HEK293 (cell line): ENCODE data around the gene PDE3B.

Experiments used
- CTCF ChIA-PET: fragments of 350-600 bp; formaldehyde crosslinking; extraction: SDS; loops from one replicate; lab custom pipeline; 2021; ENCODE audit warnings: antibody characterized with exemption; lab: Yijun Ruan, JAX
- POLR2A ChIA-PET: fragments of 300-600 bp; formaldehyde crosslinking; extraction: SDS; loops from one replicate; lab custom pipeline; 2020; ENCODE audit warnings: antibody characterized with exemption, inconsistent platforms; lab: Yijun Ruan, JAX
- H3K27ac ChIP-seq: fragments of 200-500 bp; sonication (Bioruptor generic); 2 replicates; pipeline ENCODE4 v1.5.1; 2014; ENCODE audit warnings: low read depth, low read length, control low read depth, inconsistent platforms; ENCODE audit errors: extremely low read depth
- H3K36me3 ChIP-seq, 2 experiments: fragments of 200-500 bp in 1 of 2; sonication (Bioruptor generic) in 1 of 2; 1 replicate in 1 of 2; 2 replicates in 1 of 2; pipeline ENCODE4 v1.5.1; 2014 to 2017; ENCODE audit warnings: inconsistent platforms in 2 of 2, low read length in 2 of 2; ENCODE audit not compliant: control insufficient read depth in 2 of 2, insufficient read depth in 1 of 2
- H3K4me1 ChIP-seq: fragments of 200-500 bp; sonication (Bioruptor generic); 2 replicates; pipeline ENCODE4 v1.5.1; 2014; ENCODE audit warnings: mild to moderate bottlenecking, low read length, inconsistent platforms; ENCODE audit not compliant: control insufficient read depth, insufficient read depth
- H3K4me3 ChIP-seq: 2 replicates; pipeline ENCODE4 v1.5.1; 2011; ENCODE audit warnings: low read depth, mild to moderate bottlenecking, control low read depth, low read length, moderate library complexity
- H3K9me3 ChIP-seq: fragments of 200-500 bp; sonication (Bioruptor generic); 2 replicates; pipeline ENCODE4 v1.5.1; 2014; ENCODE audit warnings: low read depth, low read length, inconsistent platforms; ENCODE audit not compliant: control insufficient read depth, insufficient read depth
- OSR2 ChIP-seq: fragments of 450-650 bp; formaldehyde crosslinking; IDR thresholded peaks from 2 replicates; pipeline ENCODE4 v1.5.1; 2016; ENCODE audit warnings: missing biosample characterization, missing genetic modification characterization
- SP3 ChIP-seq: fragments of 450-650 bp; formaldehyde crosslinking; IDR thresholded peaks from 2 replicates; pipeline ENCODE4 v1.5.1; 2016; ENCODE audit warnings: missing biosample characterization, missing genetic modification characterization
- TRIM28 ChIP-seq: IDR thresholded peaks from 2 replicates; pipeline ENCODE4 v1.6.1; 2011; ENCODE audit warnings: low read length, control low read depth, borderline replicate concordance
- YY2 ChIP-seq: fragments of 450-650 bp; formaldehyde crosslinking; IDR thresholded peaks from 2 replicates; pipeline ENCODE4 v1.5.1; 2016; ENCODE audit warnings: missing biosample characterization, missing genetic modification characterization
- ZFP69B ChIP-seq: fragments of 450-650 bp; formaldehyde crosslinking; IDR thresholded peaks from 2 replicates; pipeline ENCODE4 v1.5.1; 2016; ENCODE audit warnings: missing biosample characterization, missing genetic modification characterization
- ZNF10 ChIP-seq: fragments of 450-650 bp; formaldehyde crosslinking; IDR thresholded peaks from 2 replicates; pipeline ENCODE4 v1.5.1; 2017; ENCODE audit warnings: missing biosample characterization, missing genetic modification characterization
- ZNF23 ChIP-seq: fragments of 450-650 bp; formaldehyde crosslinking; IDR thresholded peaks from 2 replicates; pipeline ENCODE4 v1.5.1; 2016; ENCODE audit warnings: missing biosample characterization, missing genetic modification characterization, borderline replicate concordance
- ZNF248 ChIP-seq: fragments of 450-650 bp; formaldehyde crosslinking; IDR thresholded peaks from 2 replicates; pipeline ENCODE4 v1.5.1; 2017; ENCODE audit warnings: missing biosample characterization, missing genetic modification characterization
- ZNF266 ChIP-seq: fragments of 450-650 bp; formaldehyde crosslinking; IDR thresholded peaks from 2 replicates; pipeline ENCODE4 v1.5.1; 2016; ENCODE audit warnings: missing biosample characterization, missing genetic modification characterization, low read depth
- ZNF274 ChIP-seq, 2 experiments: fragments of 200-500 bp in 1 of 2; fragments of 450-650 bp in 1 of 2; sonication (Bioruptor generic) in 1 of 2; formaldehyde crosslinking in 1 of 2; IDR thresholded peaks; 2 replicates each; pipeline versions ENCODE4 v1.5.1 to v1.6.1; 2014 to 2016; ENCODE audit warnings: borderline replicate concordance in 1 of 2, inconsistent platforms in 1 of 2, low read length in 1 of 2, missing biosample characterization in 1 of 2, missing genetic modification characterization in 1 of 2
- ZNF302 ChIP-seq: fragments of 450-650 bp; formaldehyde crosslinking; IDR thresholded peaks from 2 replicates; pipeline ENCODE4 v1.5.1; 2016; ENCODE audit warnings: missing biosample characterization, missing genetic modification characterization, low read depth
- ZNF324 ChIP-seq: fragments of 450-650 bp; formaldehyde crosslinking; IDR thresholded peaks from 2 replicates; pipeline ENCODE4 v1.5.1; 2016; ENCODE audit warnings: missing biosample characterization, missing genetic modification characterization
- ZNF549 ChIP-seq: fragments of 450-650 bp; IDR thresholded peaks from 2 replicates; pipeline ENCODE4 v1.5.1; 2018; ENCODE audit warnings: missing biosample characterization, missing genetic modification characterization, mild to moderate bottlenecking, inconsistent platforms, moderate library complexity
- ZNF837 ChIP-seq: fragments of 450-650 bp; formaldehyde crosslinking; IDR thresholded peaks from 2 replicates; pipeline ENCODE4 v1.5.1; 2016; ENCODE audit warnings: missing biosample characterization, missing genetic modification characterization
- TF ChIP-seq, protein P1 (sequence below): fragments of 450-650 bp; IDR thresholded peaks from 2 replicates; pipeline ENCODE4 v1.5.1; 2018; ENCODE audit warnings: missing biosample characterization, missing genetic modification characterization
- TF ChIP-seq, protein P2 (sequence below): fragments of 450-650 bp; formaldehyde crosslinking; IDR thresholded peaks from 2 replicates; pipeline ENCODE4 v1.5.1; 2016; ENCODE audit warnings: missing biosample characterization, missing genetic modification characterization
- TF ChIP-seq, protein P3 (sequence below): fragments of 450-650 bp; formaldehyde crosslinking; IDR thresholded peaks from 2 replicates; pipeline ENCODE4 v1.5.1; 2016; ENCODE audit warnings: missing biosample characterization, missing genetic modification characterization

PDE3B gene

DNA sequence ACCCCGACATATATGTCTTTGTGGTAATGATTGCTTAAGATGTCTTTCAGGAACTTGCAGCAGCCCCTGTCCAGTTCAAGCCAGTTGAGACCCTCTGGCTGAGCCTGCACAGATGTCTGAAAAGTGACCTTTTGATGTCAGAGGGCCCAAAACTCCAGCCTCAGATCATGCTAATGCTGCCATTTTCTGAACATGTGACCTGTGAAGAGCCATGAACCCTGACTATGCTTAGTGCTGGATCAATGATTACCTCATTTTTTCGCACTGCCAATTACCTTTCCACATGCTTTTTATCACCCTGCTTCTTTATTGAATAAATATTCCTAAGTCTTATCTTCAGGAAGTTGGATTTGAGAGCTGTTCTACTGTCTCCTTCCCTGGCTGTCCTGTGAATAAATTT lies 255.3 kb downstream of the PDE3B start:
- TF ChIP-seq ZNF549 (tag by site-specific recombination) (0 out of 2 replicates have a peak, but pooled peaks have one; percentile 4), SP3 (tag by site-specific recombination) (no peak)
- CTCF ChIA-PET: interaction anchor here (0.8 to 2.2 kb wide), 3 partner anchors 9 to 77 kb away, joined by 3 to 13 read pairs (median 4); no protein-coding TSS in a partner anchor

DNA sequence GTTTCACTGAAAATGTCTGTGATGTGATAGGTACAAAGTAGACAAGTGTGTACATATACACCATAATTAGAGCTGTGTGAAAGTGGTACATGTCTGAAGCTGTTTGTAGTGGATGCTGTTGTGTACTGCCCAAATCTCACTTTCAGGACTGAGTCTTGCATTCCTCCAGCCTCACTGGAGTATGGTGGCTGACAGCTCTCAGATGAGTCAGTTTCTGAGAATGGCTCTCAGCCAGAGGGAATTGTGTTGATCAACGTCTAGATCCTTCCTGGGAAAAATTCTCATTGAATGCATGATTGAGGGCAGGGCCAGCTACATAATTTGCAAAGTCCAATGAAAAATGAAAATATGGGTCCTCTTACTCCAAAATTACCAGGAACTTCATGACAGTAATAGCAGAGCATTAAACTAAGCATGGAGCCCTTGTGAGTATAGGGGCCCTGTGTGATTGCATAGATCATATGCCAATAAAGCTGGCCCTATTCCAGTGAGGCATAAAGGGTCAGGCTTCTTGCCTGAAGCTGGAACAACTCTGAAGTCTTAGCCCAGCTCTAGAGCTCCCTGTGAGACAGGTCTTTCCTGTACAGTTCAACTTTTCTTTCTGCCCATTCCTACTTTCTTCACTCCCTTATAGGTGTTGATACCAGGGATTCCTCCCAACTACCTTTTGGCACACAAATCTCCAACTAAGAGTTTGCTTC lies 259.2 kb downstream of the PDE3B start:
- Histone ChIP-seq H3K4me1 (no peaks in the 10 kb centered on the region), H3K36me3 (no peaks in the 10 kb centered on the region), H3K4me3 (no peak overlapping the region), H3K9me3 (no peaks in the 10 kb centered on the region), H3K27ac (no peak overlapping the region)
- CTCF ChIA-PET: interaction anchor here (0.6 to 1.1 kb wide), 7 partner anchors 10 to 501 kb away, joined by 3 to 6 read pairs (median 3); partner anchors contain the start of gene CYP2R1
- POLR2A ChIA-PET: no interaction called here
- TF ChIP-seq OSR2 (tag by site-specific recombination) (no peak), ZNF274 (IDR thresholded peaks at IDR 0.05; ENCODE audit: low read length) (no peak), ZNF274 (tag by site-specific recombination; IDR thresholded peaks at IDR 0.05; ENCODE audit: borderline replicate concordance) (no peak), ZNF23 (tag by site-specific recombination) (no peak), ZNF248 (tag by site-specific recombination) (no peak), ZNF324 (tag by site-specific recombination) (no peak), TRIM28 (no peak), ZNF10 (tag by site-specific recombination) (no peak), ZFP69B (tag by site-specific recombination) (no peak), ZNF266 (tag by site-specific recombination) (no peak), YY2 (tag by site-specific recombination) (no peak), ZNF837 (tag by site-specific recombination) (no peak), ZNF302 (tag by site-specific recombination) (no peak)
- TF ChIP-seq, protein P1, sequence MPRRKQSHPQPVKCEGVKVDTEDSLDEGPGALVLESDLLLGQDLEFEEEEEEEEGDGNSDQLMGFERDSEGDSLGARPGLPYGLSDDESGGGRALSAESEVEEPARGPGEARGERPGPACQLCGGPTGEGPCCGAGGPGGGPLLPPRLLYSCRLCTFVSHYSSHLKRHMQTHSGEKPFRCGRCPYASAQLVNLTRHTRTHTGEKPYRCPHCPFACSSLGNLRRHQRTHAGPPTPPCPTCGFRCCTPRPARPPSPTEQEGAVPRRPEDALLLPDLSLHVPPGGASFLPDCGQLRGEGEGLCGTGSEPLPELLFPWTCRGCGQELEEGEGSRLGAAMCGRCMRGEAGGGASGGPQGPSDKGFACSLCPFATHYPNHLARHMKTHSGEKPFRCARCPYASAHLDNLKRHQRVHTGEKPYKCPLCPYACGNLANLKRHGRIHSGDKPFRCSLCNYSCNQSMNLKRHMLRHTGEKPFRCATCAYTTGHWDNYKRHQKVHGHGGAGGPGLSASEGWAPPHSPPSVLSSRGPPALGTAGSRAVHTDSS (tag by site-specific recombination): no peak
- TF ChIP-seq, protein P2, sequence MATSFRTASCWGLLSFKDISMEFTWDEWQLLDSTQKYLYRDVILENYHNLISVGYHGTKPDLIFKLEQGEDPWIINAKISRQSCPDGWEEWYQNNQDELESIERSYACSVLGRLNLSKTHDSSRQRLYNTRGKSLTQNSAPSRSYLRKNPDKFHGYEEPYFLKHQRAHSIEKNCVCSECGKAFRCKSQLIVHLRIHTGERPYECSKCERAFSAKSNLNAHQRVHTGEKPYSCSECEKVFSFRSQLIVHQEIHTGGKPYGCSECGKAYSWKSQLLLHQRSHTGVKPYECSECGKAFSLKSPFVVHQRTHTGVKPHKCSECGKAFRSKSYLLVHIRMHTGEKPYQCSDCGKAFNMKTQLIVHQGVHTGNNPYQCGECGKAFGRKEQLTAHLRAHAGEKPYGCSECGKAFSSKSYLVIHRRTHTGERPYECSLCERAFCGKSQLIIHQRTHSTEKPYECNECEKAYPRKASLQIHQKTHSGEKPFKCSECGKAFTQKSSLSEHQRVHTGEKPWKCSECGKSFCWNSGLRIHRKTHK (tag by site-specific recombination): no peak
- TF ChIP-seq, protein P3, sequence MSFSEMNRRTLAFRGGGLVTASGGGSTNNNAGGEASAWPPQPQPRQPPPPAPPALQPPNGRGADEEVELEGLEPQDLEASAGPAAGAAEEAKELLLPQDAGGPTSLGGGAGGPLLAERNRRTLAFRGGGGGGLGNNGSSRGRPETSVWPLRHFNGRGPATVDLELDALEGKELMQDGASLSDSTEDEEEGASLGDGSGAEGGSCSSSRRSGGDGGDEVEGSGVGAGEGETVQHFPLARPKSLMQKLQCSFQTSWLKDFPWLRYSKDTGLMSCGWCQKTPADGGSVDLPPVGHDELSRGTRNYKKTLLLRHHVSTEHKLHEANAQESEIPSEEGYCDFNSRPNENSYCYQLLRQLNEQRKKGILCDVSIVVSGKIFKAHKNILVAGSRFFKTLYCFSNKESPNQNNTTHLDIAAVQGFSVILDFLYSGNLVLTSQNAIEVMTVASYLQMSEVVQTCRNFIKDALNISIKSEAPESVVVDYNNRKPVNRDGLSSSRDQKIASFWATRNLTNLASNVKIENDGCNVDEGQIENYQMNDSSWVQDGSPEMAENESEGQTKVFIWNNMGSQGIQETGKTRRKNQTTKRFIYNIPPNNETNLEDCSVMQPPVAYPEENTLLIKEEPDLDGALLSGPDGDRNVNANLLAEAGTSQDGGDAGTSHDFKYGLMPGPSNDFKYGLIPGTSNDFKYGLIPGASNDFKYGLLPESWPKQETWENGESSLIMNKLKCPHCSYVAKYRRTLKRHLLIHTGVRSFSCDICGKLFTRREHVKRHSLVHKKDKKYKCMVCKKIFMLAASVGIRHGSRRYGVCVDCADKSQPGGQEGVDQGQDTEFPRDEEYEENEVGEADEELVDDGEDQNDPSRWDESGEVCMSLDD (tag by site-specific recombination): no peak

More for the DNA sequence above, 255.3 kb downstream of the PDE3B start:
- Histone ChIP-seq H3K27ac (no peak overlapping the region), H3K4me3 (no peak overlapping the region), H3K36me3 (no peaks in the 10 kb centered on the region), H3K4me1 (no peaks in the 10 kb centered on the region), H3K9me3 (no peaks in the 10 kb centered on the region)
- POLR2A ChIA-PET: no interaction called here
